ENCODE data around the gene WDR62.

GRCh38 chr19:36051236-36051635 lies 3.5 kb upstream of the WDR62 start:
- TF ChIP-seq EP300 (IDR thresholded peaks at IDR 0.05; ENCODE audit: borderline replicate concordance in 1 of 2, low read depth in 2 of 2, low read length in 2 of 2) (no peak), CTCF (IDR thresholded peaks at IDR 0.05; ENCODE audit: control extremely low read depth in 1 of 3, insufficient read depth in 1 of 3, low read depth in 1 of 3, low read length in 3 of 3) (peak; percentile 90 to 99 (median 91)), SIN3A (conservative IDR thresholded peaks at IDR 0.05 in 1 of 2, IDR thresholded peaks at IDR 0.05 in 1 of 2; ENCODE audit: low read depth in 1 of 2, low read length in 2 of 2) (no peak; a peak in 1 of 4 replicates), USF2 (IDR thresholded peaks at IDR 0.05; ENCODE audit: low read length) (no peak), RXRA (IDR thresholded peaks at IDR 0.05; ENCODE audit: insufficient read depth, low read depth, low read length) (no peak), YY1 (IDR thresholded peaks at IDR 0.05; ENCODE audit: low read depth, low read length) (no peak), POLR2AphosphoS5 (IDR thresholded peaks at IDR 0.05; ENCODE audit: low read depth, low read length) (no peak)
